ENCODE data around the gene CIBAR2.

DNA sequence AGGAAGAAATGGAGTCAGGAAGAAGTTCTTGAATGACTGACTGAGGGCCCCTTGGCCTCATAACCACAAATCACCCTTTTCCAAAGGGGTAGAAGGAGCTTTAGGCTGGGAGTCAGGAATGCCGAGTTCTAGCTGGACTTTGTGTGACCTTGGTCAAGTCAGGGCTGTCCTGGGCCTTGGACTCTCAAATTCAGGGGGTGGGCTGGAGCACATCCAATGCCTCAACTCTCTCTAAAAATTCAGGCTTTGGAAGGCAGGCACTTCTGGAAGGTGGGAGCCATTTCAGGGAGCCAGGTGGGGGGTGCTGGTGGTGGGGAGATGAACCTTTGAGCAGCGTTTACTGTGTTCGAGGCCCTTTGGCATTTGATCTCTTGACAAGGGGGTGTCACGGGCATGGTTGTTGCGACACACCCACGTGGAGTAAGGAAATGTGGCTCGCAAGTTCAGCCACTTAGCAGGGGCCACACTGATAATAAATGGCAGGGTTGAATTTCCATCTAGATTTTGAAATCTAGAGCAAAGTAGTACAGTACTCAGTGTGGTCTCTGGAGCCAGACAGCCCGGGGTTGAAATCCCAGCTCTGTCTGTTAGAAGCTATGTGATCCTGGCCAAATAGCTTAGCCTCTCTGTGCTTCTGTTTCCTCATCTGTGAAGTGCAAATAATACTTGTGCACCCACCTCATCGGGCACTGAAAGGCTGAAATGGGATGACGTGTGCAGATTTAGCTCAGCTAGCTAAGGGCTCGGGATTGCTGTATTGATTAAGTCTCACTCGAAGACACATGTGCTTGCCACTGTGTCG is 47.1 kb upstream of the CIBAR2 start:
- TF ChIP-seq, protein P1, sequence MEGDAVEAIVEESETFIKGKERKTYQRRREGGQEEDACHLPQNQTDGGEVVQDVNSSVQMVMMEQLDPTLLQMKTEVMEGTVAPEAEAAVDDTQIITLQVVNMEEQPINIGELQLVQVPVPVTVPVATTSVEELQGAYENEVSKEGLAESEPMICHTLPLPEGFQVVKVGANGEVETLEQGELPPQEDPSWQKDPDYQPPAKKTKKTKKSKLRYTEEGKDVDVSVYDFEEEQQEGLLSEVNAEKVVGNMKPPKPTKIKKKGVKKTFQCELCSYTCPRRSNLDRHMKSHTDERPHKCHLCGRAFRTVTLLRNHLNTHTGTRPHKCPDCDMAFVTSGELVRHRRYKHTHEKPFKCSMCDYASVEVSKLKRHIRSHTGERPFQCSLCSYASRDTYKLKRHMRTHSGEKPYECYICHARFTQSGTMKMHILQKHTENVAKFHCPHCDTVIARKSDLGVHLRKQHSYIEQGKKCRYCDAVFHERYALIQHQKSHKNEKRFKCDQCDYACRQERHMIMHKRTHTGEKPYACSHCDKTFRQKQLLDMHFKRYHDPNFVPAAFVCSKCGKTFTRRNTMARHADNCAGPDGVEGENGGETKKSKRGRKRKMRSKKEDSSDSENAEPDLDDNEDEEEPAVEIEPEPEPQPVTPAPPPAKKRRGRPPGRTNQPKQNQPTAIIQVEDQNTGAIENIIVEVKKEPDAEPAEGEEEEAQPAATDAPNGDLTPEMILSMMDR (IDR thresholded peaks at IDR 0.05 in 8 of 11, conservative IDR thresholded peaks at IDR 0.05 in 3 of 11), result no peak
- TF ChIP-seq POLR2A (IDR thresholded peaks at IDR 0.05), result no peak
- TF ChIP-seq POLR2AphosphoS5 (IDR thresholded peaks at IDR 0.05), result no peak
